Lower lobe of right lung (tissue), 2 donors: Measurements from ENCODE around the gene CLDN9. TPM values are rescaled to one million over a fixed set of nuclear protein-coding genes. Genes with fewer than 3 reads are reported as not detected.
A peak's percentile ranks its signal among the peaks of the same experiment; 100 is the strongest.

Source experiments
- ATAC-seq, 2 donors: fragments of 200-7000 bp; cut with Tn5 transposase; one replicate each; pipeline ENCODE4 v1.9.1; 2020 to 2022; ENCODE audit warnings: mild to moderate bottlenecking in 2 of 2, moderate library complexity in 2 of 2
- DNase-seq: peaks from one replicate; pipeline ENCODE4 v3.0.0-alpha.2; 2020
- H3K27ac ChIP-seq: fragments of 200-600 bp; one replicate; pipeline ENCODE4 v1.8.0; 2022
- H3K27me3 ChIP-seq: fragments of 200-600 bp; one replicate; pipeline ENCODE4 v1.8.0; 2022; ENCODE audit warnings: low read depth
- H3K36me3 ChIP-seq: fragments of 200-600 bp; one replicate; pipeline ENCODE4 v1.8.0; 2022; ENCODE audit warnings: mild to moderate bottlenecking
- H3K4me1 ChIP-seq: fragments of 200-600 bp; one replicate; pipeline ENCODE4 v1.8.0; 2022
- H3K4me3 ChIP-seq: fragments of 200-600 bp; one replicate; pipeline ENCODE4 v1.8.0; 2022; ENCODE audit warnings: mild to moderate bottlenecking
- H3K9me3 ChIP-seq: fragments of 200-600 bp; one replicate; pipeline ENCODE4 v1.8.0; 2022
- CTCF ChIP-seq: fragments of 200-600 bp; IDR thresholded peaks from one replicate; pipeline ENCODE4 v1.8.0; 2022; ENCODE audit warnings: antibody characterized with exemption, mild to moderate bottlenecking
- intact Hi-C: fragments of 100-400 bp; cut with DNase I; formaldehyde crosslinking; loops from one replicate; pipeline ENCODE4 v1.11.0; 2022
- total RNA-seq: library from RNA; stranded (reverse); fragmentation: NEBNext Ultra II Directional; extraction: Animal tissue kit (Norgen Biotek cat#: 25700); gene quantifications from one replicate; pipeline ENCODE4 v1.2.1, GENCODE V29; 2021
- donor health status: DM: no; HTN: yes; CAD: no; lungs with severe emphysema.

The CLDN9 gene
- total RNA-seq, 1 donor from 2014 or later: 1.0 TPM

DNA sequence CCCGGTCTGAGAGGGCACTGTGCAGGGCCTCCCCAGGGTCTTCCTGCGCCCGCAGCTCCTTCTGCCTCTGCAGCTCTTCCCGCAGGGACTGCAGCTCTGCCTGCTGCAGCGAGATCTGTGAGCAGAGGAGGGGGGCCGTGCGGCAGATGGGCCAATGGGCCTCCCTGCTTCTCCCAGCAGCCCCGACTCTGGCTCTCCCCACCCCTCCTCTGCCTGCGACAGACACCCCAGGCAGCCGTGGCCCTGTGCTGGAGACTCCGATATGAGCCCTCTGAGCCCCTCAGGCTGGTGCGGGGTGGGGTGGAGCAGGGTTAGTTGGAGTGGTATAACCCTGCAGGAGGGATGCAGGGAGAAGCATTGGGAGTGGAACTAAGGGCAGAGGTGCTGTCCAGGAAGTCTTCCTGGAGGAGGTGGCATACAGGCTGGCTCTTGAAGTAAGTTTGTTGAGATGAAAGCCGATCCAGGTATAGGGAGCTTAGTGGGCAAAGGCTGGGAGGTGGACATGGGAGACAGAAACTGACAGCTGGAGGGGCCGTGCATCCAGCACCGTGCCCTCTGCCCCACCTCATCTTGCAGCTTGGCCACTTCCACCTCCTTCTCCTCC is 16.1 kb downstream of the CLDN9 start:
- Histone ChIP-seq H3K4me3 (no peak overlapping the region), H3K27me3 (peaks cover 48% of the 10 kb centered on the region), H3K9me3 (no peaks in the 10 kb centered on the region), H3K4me1 (peaks cover 31% of the 10 kb centered on the region), H3K27ac (no peak overlapping the region), H3K36me3 (peaks cover 18% of the 10 kb centered on the region)
- ATAC-seq (no peak), DNase-seq (no peak)
- no peak for TF ChIP-seq CTCF
- intact Hi-C loops: no loop called here

DNA sequence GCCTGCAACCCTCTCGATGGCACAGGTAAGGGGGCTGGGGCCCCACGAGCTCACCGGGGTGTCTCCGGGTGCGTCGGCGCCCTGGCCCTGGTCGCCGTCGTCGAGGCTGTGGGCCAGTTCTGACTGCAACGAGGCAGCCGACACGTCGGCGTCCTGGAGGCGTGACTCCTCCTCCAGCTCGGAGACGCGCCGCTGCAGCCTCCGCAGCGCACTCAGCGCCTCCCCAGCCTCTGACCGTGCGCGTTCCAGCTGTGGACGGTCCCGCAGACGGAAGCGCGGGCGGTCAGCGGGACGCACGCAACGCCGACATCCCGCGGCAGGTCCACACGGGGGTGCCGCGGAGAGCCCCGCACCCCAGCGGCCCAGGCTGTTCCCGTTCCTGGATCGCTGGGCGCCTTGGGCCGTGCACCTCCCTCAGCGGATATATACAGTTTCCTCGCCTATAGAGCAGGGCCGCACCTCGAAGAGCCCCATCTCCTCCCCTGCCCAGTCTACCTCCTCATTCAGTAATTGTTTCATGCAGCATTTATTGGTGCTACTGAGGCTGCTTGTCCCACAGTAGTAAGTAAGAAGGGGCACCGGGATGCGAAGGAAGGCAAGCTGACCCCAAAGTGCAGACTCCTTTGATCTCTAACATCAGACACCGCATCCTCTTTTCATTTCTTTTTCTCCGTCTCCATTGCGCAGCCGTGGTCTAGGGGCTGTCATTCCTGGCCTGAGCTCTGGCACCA is 16.9 kb downstream of the CLDN9 start:
- Histone ChIP-seq H3K9me3 (no peaks in the 10 kb centered on the region), H3K4me3 (peak overlapping the region; percentile 27), H3K36me3 (peaks cover 18% of the 10 kb centered on the region), H3K27me3 (peaks cover 56% of the 10 kb centered on the region), H3K4me1 (peaks cover 26% of the 10 kb centered on the region), H3K27ac (no peak overlapping the region)
- no peak for ATAC-seq
- intact Hi-C loops: no loop called here
- no peak for TF ChIP-seq CTCF
- DNase-seq: no peak

GRCh38 chr16:3030222-3031212 is 17.8 kb downstream of the CLDN9 start:
- ATAC-seq (no peak), DNase-seq (no peak)
- TF ChIP-seq CTCF: no peak
- Histone ChIP-seq H3K9me3 (no peaks in the 10 kb centered on the region), H3K4me1 (peaks cover 21% of the 10 kb centered on the region), H3K27me3 (peaks cover 64% of the 10 kb centered on the region), H3K27ac (no peak overlapping the region), H3K36me3 (peaks cover 18% of the 10 kb centered on the region), H3K4me3 (no peak overlapping the region)
- intact Hi-C loops: no loop called here

GRCh38 chr16:3032624-3033023 is 19.9 kb downstream of the CLDN9 start:
- H3K9me3 ChIP-seq: no peaks in the 10 kb centered on the region
- no peak for ATAC-seq
- H3K27me3 ChIP-seq: peaks cover 85% of the 10 kb centered on the region
- H3K36me3 ChIP-seq: no peaks in the 10 kb centered on the region
- DNase-seq: no peak
- no peak overlapping the region for H3K27ac ChIP-seq
- intact Hi-C loops: no loop called here
- TF ChIP-seq CTCF: no peak
- H3K4me1 ChIP-seq: peaks cover 30% of the 10 kb centered on the region
- no peak overlapping the region for H3K4me3 ChIP-seq

DNA sequence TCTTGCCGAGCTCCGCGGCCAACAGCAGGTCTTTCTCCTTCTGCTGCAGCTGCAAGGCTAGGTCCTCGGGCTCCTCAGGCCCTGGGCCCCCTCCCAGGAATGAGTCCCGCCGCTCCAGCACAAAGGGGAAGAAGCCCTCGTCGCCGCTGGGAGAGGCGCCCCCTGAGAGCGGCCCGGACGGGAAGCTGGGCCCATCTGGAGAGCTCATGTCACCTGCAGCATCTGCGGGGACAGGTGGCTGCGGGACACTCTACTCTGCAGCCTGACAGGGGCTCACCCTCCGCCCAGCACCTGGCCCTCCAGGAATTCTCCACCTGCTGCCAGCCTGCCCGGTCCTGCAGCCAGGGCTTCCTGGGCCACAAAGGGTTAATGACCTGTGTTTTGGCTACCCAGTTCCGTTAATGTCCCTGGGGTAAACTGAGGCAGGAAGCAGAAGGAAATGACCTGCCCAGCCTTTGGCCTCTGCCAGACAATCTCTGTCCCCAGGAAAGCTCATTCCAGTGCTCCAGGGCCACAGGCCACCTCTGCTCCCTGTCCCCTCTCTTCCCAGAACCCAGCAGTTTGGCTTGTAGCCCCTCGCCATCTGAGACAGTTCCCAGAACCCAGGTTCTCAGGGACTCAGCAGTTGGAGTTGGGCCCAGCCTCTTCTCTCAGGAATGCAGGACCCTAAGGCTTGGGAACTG is 22.7 kb downstream of the CLDN9 start:
- intact Hi-C loops: no loop called here
- TF ChIP-seq CTCF: no peak
- DNase-seq (no peak), ATAC-seq (no peak)
- H3K9me3 ChIP-seq: no peaks in the 10 kb centered on the region
- H3K27ac ChIP-seq: no peak overlapping the region
- peak overlapping the region; percentile 48 for H3K4me3 ChIP-seq
- H3K4me1 ChIP-seq: peaks cover 11% of the 10 kb centered on the region
- H3K27me3 ChIP-seq: peaks cover 89% of the 10 kb centered on the region
- no peaks in the 10 kb centered on the region for H3K36me3 ChIP-seq
